Uterus (tissue), 2 donors: ENCODE data around the gene M1AP.

Experiments
- POLR2A ChIP-seq, 2 donors: fragments of 450-650 bp; IDR thresholded peaks; one replicate each; pipeline ENCODE4 v1.6.1; 2016; ENCODE audit warnings: antibody characterized with exemption in 2 of 2, mild to moderate bottlenecking in 1 of 2, moderate library complexity in 1 of 2
- TF ChIP-seq, protein P1 (sequence below), 4 experiments: fragments of 200-600 bp in 2 of 4; fragments of 450-650 bp in 2 of 4; sonication (generic) in 2 of 4; IDR thresholded peaks; one replicate each; pipeline ENCODE4 v1.5.1; 2016 to 2019; ENCODE audit warnings: antibody characterized with exemption in 4 of 4, mild to moderate bottlenecking in 2 of 4, moderate library complexity in 1 of 4

DNA sequence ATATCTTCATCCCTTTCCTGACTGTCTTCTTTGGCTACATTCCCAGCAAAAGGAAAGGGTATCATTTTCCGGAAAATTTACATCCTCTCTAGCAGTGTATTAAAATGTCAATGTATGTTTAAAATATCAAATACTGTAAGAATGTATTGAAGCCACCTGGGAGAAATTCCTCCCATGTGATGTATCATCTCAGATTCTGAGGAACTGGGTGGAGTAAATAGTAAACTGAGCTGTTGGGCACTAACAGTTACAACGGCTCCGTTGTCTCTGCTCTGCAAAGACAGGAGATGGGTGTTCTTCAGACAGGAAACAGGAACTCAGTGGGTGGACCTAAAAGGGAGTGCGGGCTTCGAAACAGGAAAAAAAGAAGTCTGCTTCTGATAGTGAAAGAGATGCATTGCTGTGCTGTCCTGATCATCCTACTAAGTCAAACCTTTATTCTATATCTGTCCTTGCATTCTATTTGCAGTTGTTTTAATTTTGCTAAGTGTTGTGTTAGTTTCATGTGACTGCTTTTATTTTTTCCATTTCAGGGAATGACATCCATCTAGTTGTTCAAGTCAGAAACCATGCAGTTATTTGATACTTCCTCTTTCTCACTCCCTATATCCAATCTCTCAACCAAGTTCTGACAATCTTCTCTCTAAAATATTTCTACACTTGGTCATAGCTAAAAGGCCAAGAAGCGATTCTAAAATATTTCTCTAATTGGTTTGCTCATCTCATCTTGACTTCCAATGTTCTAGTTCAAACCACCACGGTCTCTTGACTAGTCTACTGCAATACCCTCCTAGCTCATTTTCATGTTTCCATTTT lies 74.2 kb downstream of the M1AP start:
- TF ChIP-seq, protein P1, sequence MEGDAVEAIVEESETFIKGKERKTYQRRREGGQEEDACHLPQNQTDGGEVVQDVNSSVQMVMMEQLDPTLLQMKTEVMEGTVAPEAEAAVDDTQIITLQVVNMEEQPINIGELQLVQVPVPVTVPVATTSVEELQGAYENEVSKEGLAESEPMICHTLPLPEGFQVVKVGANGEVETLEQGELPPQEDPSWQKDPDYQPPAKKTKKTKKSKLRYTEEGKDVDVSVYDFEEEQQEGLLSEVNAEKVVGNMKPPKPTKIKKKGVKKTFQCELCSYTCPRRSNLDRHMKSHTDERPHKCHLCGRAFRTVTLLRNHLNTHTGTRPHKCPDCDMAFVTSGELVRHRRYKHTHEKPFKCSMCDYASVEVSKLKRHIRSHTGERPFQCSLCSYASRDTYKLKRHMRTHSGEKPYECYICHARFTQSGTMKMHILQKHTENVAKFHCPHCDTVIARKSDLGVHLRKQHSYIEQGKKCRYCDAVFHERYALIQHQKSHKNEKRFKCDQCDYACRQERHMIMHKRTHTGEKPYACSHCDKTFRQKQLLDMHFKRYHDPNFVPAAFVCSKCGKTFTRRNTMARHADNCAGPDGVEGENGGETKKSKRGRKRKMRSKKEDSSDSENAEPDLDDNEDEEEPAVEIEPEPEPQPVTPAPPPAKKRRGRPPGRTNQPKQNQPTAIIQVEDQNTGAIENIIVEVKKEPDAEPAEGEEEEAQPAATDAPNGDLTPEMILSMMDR (IDR thresholded peaks at IDR 0.05) = no peak
- TF ChIP-seq POLR2A (IDR thresholded peaks at IDR 0.05) = no peak
